Ectodermal cell (in vitro differentiated cells): ENCODE results near the gene ADAMTS2.

Experiments
- H3K27ac ChIP-seq: 2 replicates; pipeline ENCODE4 v1.7.0; 2013; ENCODE audit warnings: mild to moderate bottlenecking, low read depth, low read length; ENCODE audit not compliant: insufficient read depth, poor library complexity, severe bottlenecking
- H3K27me3 ChIP-seq: 2 replicates; pipeline ENCODE4 v1.7.0; 2013; ENCODE audit warnings: mild to moderate bottlenecking, low read length; ENCODE audit not compliant: insufficient read depth, control insufficient read depth, poor library complexity, severe bottlenecking
- H3K36me3 ChIP-seq: one replicate; pipeline ENCODE4 v1.7.0; 2013; ENCODE audit warnings: low read length; ENCODE audit not compliant: control insufficient read depth, insufficient read depth
- H3K4me1 ChIP-seq: one replicate; pipeline ENCODE4 v1.7.0; 2013; ENCODE audit warnings: low read length; ENCODE audit not compliant: control insufficient read depth, insufficient read depth
- H3K4me3 ChIP-seq: 2 replicates; pipeline ENCODE4 v1.7.0; 2013; ENCODE audit warnings: low read depth, low read length, control low read depth; ENCODE audit not compliant: insufficient read depth
- H3K9me3 ChIP-seq: 2 replicates; pipeline ENCODE4 v1.7.0; 2013; ENCODE audit warnings: mild to moderate bottlenecking, low read length, moderate library complexity; ENCODE audit not compliant: control insufficient read depth
- WGBS, 2 experiments: methylation state at CpG; one replicate each; pipeline ENCODE4 v1.1.7; 2013; ENCODE audit warnings: missing lambda C conversion rate in 2 of 2; 5-methylcytosine and 5-hydroxymethylcytosine counted together

The ADAMTS2 gene

GRCh38 chr5:179343719-179344430, 1.4 kb downstream of the ADAMTS2 start:
- peaks cover 67% of the 10 kb centered on the region for H3K27me3 ChIP-seq
- peak overlapping the region; percentile 46 for H3K4me3 ChIP-seq
- WGBS, 2 experiments = 1% methylated on average over 63 of the region's 63 CpGs
- H3K27ac ChIP-seq = no peak overlapping the region
- H3K4me1 ChIP-seq = peaks cover 16% of the 10 kb centered on the region
- H3K9me3 ChIP-seq = no peaks in the 10 kb centered on the region
- no peaks in the 10 kb centered on the region for H3K36me3 ChIP-seq

GRCh38 chr5:179343021-179343718, 2.1 kb downstream of the ADAMTS2 start:
- peaks cover 66% of the 10 kb centered on the region for H3K27me3 ChIP-seq
- peaks cover 16% of the 10 kb centered on the region for H3K4me1 ChIP-seq
- WGBS, 2 experiments = 36 to 38% methylated on average over 20 of the region's 20 CpGs
- peak overlapping the region; percentile 46 for H3K4me3 ChIP-seq
- no peaks in the 10 kb centered on the region for H3K36me3 ChIP-seq
- H3K27ac ChIP-seq = no peak overlapping the region
- H3K9me3 ChIP-seq = no peaks in the 10 kb centered on the region

- no peaks in the 10 kb centered on the region for H3K9me3 ChIP-seq
- peaks cover 16% of the 10 kb centered on the region for H3K4me1 ChIP-seq
- H3K36me3 ChIP-seq = no peaks in the 10 kb centered on the region
- no peak overlapping the region for H3K4me3 ChIP-seq
- H3K27ac ChIP-seq = no peak overlapping the region
- 64 to 65% methylated on average over 13 of the region's 13 CpGs for WGBS, 2 experiments
- H3K27me3 ChIP-seq = peaks cover 60% of the 10 kb centered on the region
Observed at GRCh38 chr5:179342577-179342976, 2.7 kb downstream of the ADAMTS2 start.

- Histone ChIP-seq H3K27me3 (peaks cover 39% of the 10 kb centered on the region), H3K27ac (no peak overlapping the region), H3K4me1 (peaks cover 16% of the 10 kb centered on the region), H3K9me3 (no peaks in the 10 kb centered on the region), H3K4me3 (no peak overlapping the region), H3K36me3 (no peaks in the 10 kb centered on the region)
- 93 to 96% methylated on average over 8 of the region's 8 CpGs for WGBS, 2 experiments
Observed at GRCh38 chr5:179340465-179340864, 4.8 kb downstream of the ADAMTS2 start.

- Histone ChIP-seq H3K9me3 (no peaks in the 10 kb centered on the region), H3K27ac (no peak overlapping the region), H3K27me3 (peaks cover 34% of the 10 kb centered on the region), H3K4me3 (no peak overlapping the region), H3K36me3 (no peaks in the 10 kb centered on the region), H3K4me1 (peaks cover 16% of the 10 kb centered on the region)
- WGBS, 2 experiments = 93 to 94% methylated on average over 10 of the region's 10 CpGs
Observed at GRCh38 chr5:179339996-179340395, 5.3 kb downstream of the ADAMTS2 start.

GRCh38 chr5:179339081-179339480, 6.2 kb downstream of the ADAMTS2 start:
- Histone ChIP-seq H3K27ac (no peak overlapping the region), H3K36me3 (no peaks in the 10 kb centered on the region), H3K27me3 (peaks cover 25% of the 10 kb centered on the region), H3K4me1 (peaks cover 16% of the 10 kb centered on the region), H3K4me3 (no peak overlapping the region), H3K9me3 (no peaks in the 10 kb centered on the region)
- WGBS, 2 experiments = 88 to 92% methylated on average over 5 of the region's 5 CpGs

- Histone ChIP-seq H3K4me3 (no peak overlapping the region), H3K4me1 (peaks cover 7% of the 10 kb centered on the region), H3K36me3 (no peaks in the 10 kb centered on the region), H3K9me3 (no peaks in the 10 kb centered on the region), H3K27me3 (peaks cover 15% of the 10 kb centered on the region), H3K27ac (no peak overlapping the region)
- WGBS, 2 experiments = 79% methylated on average over 23 of the region's 23 CpGs
Observed at GRCh38 chr5:179337796-179338676, 7.2 kb downstream of the ADAMTS2 start.

- Histone ChIP-seq H3K4me1 (no peaks in the 10 kb centered on the region), H3K4me3 (no peak overlapping the region)
- WGBS, 2 experiments = 91 to 93% methylated on average over 25 of the region's 25 CpGs
Observed at GRCh38 chr5:179336871-179337795, 8.1 kb downstream of the ADAMTS2 start.

GRCh38 chr5:179336126-179336870, 9.0 kb downstream of the ADAMTS2 start:
- H3K4me1 ChIP-seq = no peaks in the 10 kb centered on the region
- no peak overlapping the region for H3K27ac ChIP-seq
- no peak overlapping the region for H3K4me3 ChIP-seq
- H3K9me3 ChIP-seq = no peaks in the 10 kb centered on the region
- no peaks in the 10 kb centered on the region for H3K36me3 ChIP-seq
- WGBS, 2 experiments = 79 to 81% methylated on average over 36 of the region's 36 CpGs
- no peaks in the 10 kb centered on the region for H3K27me3 ChIP-seq

More at GRCh38 chr5:179336871-179337795, 8.1 kb downstream of the ADAMTS2 start:
- H3K9me3 ChIP-seq = no peaks in the 10 kb centered on the region
- peaks cover 6% of the 10 kb centered on the region for H3K27me3 ChIP-seq
- no peak overlapping the region for H3K27ac ChIP-seq
- H3K36me3 ChIP-seq = no peaks in the 10 kb centered on the region
